H9 (cell line): Measurements from ENCODE around the gene SYK. TPM values are rescaled to one million over a fixed set of nuclear protein-coding genes. Genes with fewer than 3 reads are reported as not detected.

ENCODE experiments used
- DNase-seq: peaks from one replicate; pipeline ENCODE4 v3.0.0-alpha.2; 2017
- H2AFZ ChIP-seq: one replicate; pipeline ENCODE4 v1.6.1; 2013; ENCODE audit warnings: mild to moderate bottlenecking, low read length, control low read depth, moderate library complexity
- H2AK5ac ChIP-seq: 2 replicates; pipeline ENCODE4 v1.6.1; 2013; ENCODE audit warnings: low read length, control low read depth, mixed read lengths; ENCODE audit not compliant: insufficient read length
- H2BK120ac ChIP-seq: one replicate; pipeline ENCODE4 v1.6.1; 2013; ENCODE audit warnings: low read depth, mild to moderate bottlenecking, low read length, control low read depth, inconsistent platforms; ENCODE audit not compliant: poor library complexity, severe bottlenecking
- H2BK12ac ChIP-seq: 2 replicates; pipeline ENCODE4 v1.6.1; 2013; ENCODE audit warnings: low read length, control low read depth, mixed read lengths, low read depth; ENCODE audit not compliant: insufficient read length
- H2BK15ac ChIP-seq: 2 replicates; pipeline ENCODE4 v1.6.1; 2013; ENCODE audit warnings: low read depth, low read length, control low read depth
- H2BK20ac ChIP-seq: one replicate; pipeline ENCODE4 v1.6.1; 2013; ENCODE audit warnings: low read depth, mild to moderate bottlenecking, low read length, control low read depth, inconsistent platforms; ENCODE audit not compliant: poor library complexity, severe bottlenecking
- H2BK5ac ChIP-seq: 2 replicates; pipeline ENCODE4 v1.6.1; 2013; ENCODE audit warnings: low read length, control low read depth, mixed read lengths; ENCODE audit not compliant: insufficient read length
- H3K14ac ChIP-seq: 2 replicates; pipeline ENCODE4 v1.6.1; 2013; ENCODE audit warnings: low read length, control low read depth; ENCODE audit not compliant: insufficient read depth
- H3K18ac ChIP-seq: 2 replicates; pipeline ENCODE4 v1.6.1; 2013; ENCODE audit warnings: low read depth, mild to moderate bottlenecking, mixed read lengths, low read length, control low read depth; ENCODE audit not compliant: insufficient read length
- H3K23ac ChIP-seq: 2 replicates; pipeline ENCODE4 v1.6.1; 2013; ENCODE audit warnings: low read length, control low read depth, mixed read lengths, low read depth; ENCODE audit not compliant: insufficient read length
- H3K23me2 ChIP-seq: 2 replicates; pipeline ENCODE4 v1.6.1; 2013; ENCODE audit warnings: low read depth, mild to moderate bottlenecking, mixed read lengths, low read length, control low read depth; ENCODE audit not compliant: insufficient read length, poor library complexity, severe bottlenecking
- H3K27ac ChIP-seq: 2 replicates; pipeline ENCODE4 v1.5.1; 2013; ENCODE audit warnings: low read length, control low read depth, mixed read lengths, low read depth; ENCODE audit not compliant: insufficient read length
- H3K27me3 ChIP-seq: 2 replicates; pipeline ENCODE4 v1.6.1; 2013; ENCODE audit warnings: low read length, control low read depth, inconsistent platforms; ENCODE audit not compliant: insufficient read depth
- H3K4ac ChIP-seq: 2 replicates; pipeline ENCODE4 v1.6.1; 2013; ENCODE audit warnings: low read depth, mild to moderate bottlenecking, control low read depth, inconsistent platforms, low read length, moderate library complexity
- H3K4me1 ChIP-seq: 2 replicates; pipeline ENCODE4 v1.6.1; 2013; ENCODE audit warnings: low read length, control low read depth, inconsistent platforms; ENCODE audit not compliant: insufficient read depth
- H3K4me2 ChIP-seq: 2 replicates; pipeline ENCODE4 v1.6.1; 2013; ENCODE audit warnings: low read length, control low read depth, mixed read lengths; ENCODE audit not compliant: insufficient read length, insufficient read depth
- H3K56ac ChIP-seq: 2 replicates; pipeline ENCODE4 v1.6.1; 2013; ENCODE audit warnings: low read depth, mild to moderate bottlenecking, mixed read lengths, low read length, control low read depth; ENCODE audit not compliant: insufficient read length
- H3K79me1 ChIP-seq: 2 replicates; pipeline ENCODE4 v1.6.1; 2013; ENCODE audit warnings: low read depth, mild to moderate bottlenecking, moderate library complexity, low read length, control low read depth, inconsistent platforms; ENCODE audit not compliant: insufficient read depth, poor library complexity, severe bottlenecking
- H3K79me2 ChIP-seq: 2 replicates; pipeline ENCODE4 v1.6.1; 2013; ENCODE audit warnings: low read length, control low read depth, inconsistent platforms; ENCODE audit not compliant: insufficient read depth
- H3K9ac ChIP-seq: 2 replicates; pipeline ENCODE4 v1.6.1; 2013; ENCODE audit warnings: low read length, control low read depth, mixed read lengths; ENCODE audit not compliant: insufficient read length; ENCODE audit errors: extremely low read depth
- H3K9me3 ChIP-seq: one replicate; pipeline ENCODE4 v1.6.1; 2013; ENCODE audit warnings: low read depth, low read length, inconsistent platforms; ENCODE audit not compliant: control insufficient read depth
- H3T11ph ChIP-seq: one replicate; pipeline ENCODE4 v1.6.1; 2013; ENCODE audit warnings: mild to moderate bottlenecking, low read length, control low read depth, inconsistent platforms
- H4K20me1 ChIP-seq: one replicate; pipeline ENCODE4 v1.6.1; 2013; ENCODE audit not compliant: control insufficient read depth, insufficient read length, insufficient read depth
- H4K5ac ChIP-seq: 2 replicates; pipeline ENCODE4 v1.6.1; 2013; ENCODE audit warnings: low read depth, mild to moderate bottlenecking, mixed read lengths, low read length, control low read depth; ENCODE audit not compliant: insufficient read length
- H4K8ac ChIP-seq: replicated peaks from 2 replicates; pipeline ENCODE4 v1.6.1; 2013; ENCODE audit warnings: low read length, control low read depth, mixed read lengths, low read depth; ENCODE audit not compliant: insufficient read length
- H4K91ac ChIP-seq: 2 replicates; pipeline ENCODE4 v1.6.1; 2013; ENCODE audit warnings: low read depth, mild to moderate bottlenecking, moderate library complexity, mixed read lengths, low read length, control low read depth; ENCODE audit not compliant: insufficient read length
- H3K27ac Mint-ChIP-seq, 3 experiments: 2 replicates in 2 of 3; 3 replicates in 1 of 3; pipeline ENCODE4 v1.8.0; 2020 to 2021; ENCODE audit warnings: mixed read lengths in 3 of 3, mild to moderate bottlenecking in 1 of 3, moderate library complexity in 1 of 3
- H3K27me3 Mint-ChIP-seq: 2 replicates; pipeline ENCODE4 v1.8.0; 2021; ENCODE audit warnings: low read depth, mild to moderate bottlenecking, moderate library complexity, mixed read lengths
- H3K36me3 Mint-ChIP-seq, 3 experiments: 2 replicates in 2 of 3; 3 replicates in 1 of 3; pipeline ENCODE4 v1.8.0; 2020 to 2021; ENCODE audit warnings: low read depth in 3 of 3, mixed read lengths in 3 of 3; ENCODE audit not compliant: insufficient read depth in 1 of 3
- H3K4me1 Mint-ChIP-seq, 2 experiments: 2 replicates each; pipeline ENCODE4 v1.8.0; 2020; ENCODE audit warnings: mixed read lengths in 2 of 2
- H3K4me3 Mint-ChIP-seq, 2 experiments: 2 replicates in 1 of 2; 3 replicates in 1 of 2; pipeline ENCODE4 v1.8.0; 2020 to 2021; ENCODE audit warnings: mild to moderate bottlenecking in 2 of 2, mixed read lengths in 2 of 2, moderate library complexity in 1 of 2
- H3K9me3 Mint-ChIP-seq, 2 experiments: 2 replicates in 1 of 2; 3 replicates in 1 of 2; pipeline ENCODE4 v1.8.0; 2020; ENCODE audit warnings: mild to moderate bottlenecking in 2 of 2, mixed read lengths in 2 of 2, moderate library complexity in 1 of 2
- CTCF ChIP-seq: fragments of 200-600 bp; sonication (generic); conservative IDR thresholded peaks from 3 replicates; pipeline ENCODE4 v1.8.0; 2021; ENCODE audit warnings: antibody characterized with exemption, mild to moderate bottlenecking
- WGBS: extraction: QIAGEN DNeasy Blood & Tissue Kit; methylation state at CpG from one replicate; pipeline ENCODE4 v1.1.7; 2013; ENCODE audit warnings: missing lambda C conversion rate, low lambda C conversion rate, mixed read lengths; ENCODE audit not compliant: insufficient read length; ENCODE audit errors: extremely low coverage; 5-methylcytosine and 5-hydroxymethylcytosine counted together
- total RNA-seq: library from RNA; stranded (reverse); gene quantifications from 2 replicates; pipeline ENCODE4 v1.2.1, GENCODE V29; 2021

SYK gene
- total RNA-seq, 1 experiment from 2014 or later: 7.9 TPM

- H3K27ac ChIP-seq: no peak overlapping the region
- no peak for TF ChIP-seq CTCF
- no peak overlapping the region for H3K27ac Mint-ChIP-seq
- H3K9ac ChIP-seq: no peak overlapping the region
- H3K4me3 Mint-ChIP-seq: no peak overlapping the region
- H4K91ac ChIP-seq: no peak overlapping the region
- no peak overlapping the region for H3K14ac ChIP-seq
- no peaks in the 10 kb centered on the region for H3K23me2 ChIP-seq
- H4K20me1 ChIP-seq: no peaks in the 10 kb centered on the region
- no peak overlapping the region for H3K4me2 ChIP-seq
- no peak overlapping the region for H3K18ac ChIP-seq
- H2BK120ac ChIP-seq: no peak overlapping the region
- no peak overlapping the region for H3K56ac ChIP-seq
- H3T11ph ChIP-seq: no peak overlapping the region
- H3K23ac ChIP-seq: no peak overlapping the region
- no peak overlapping the region for H3K4ac ChIP-seq
- no peaks in the 10 kb centered on the region for H3K9me3 ChIP-seq
- no peak overlapping the region for H2BK5ac ChIP-seq
- no CpG with 5 or more reads among the region's 2 CpGs for WGBS
- no peaks in the 10 kb centered on the region for H3K27me3 ChIP-seq
- no peak overlapping the region for H2AFZ ChIP-seq
- peaks cover 0 to 7% (median 2%) of the 10 kb centered on the region in 3 experiments; a peak in 5 of 7 replicates for H3K36me3 Mint-ChIP-seq
- DNase-seq: no peak
- H3K27me3 Mint-ChIP-seq: peaks cover 5% of the 10 kb centered on the region; the same call in 1 of the 2 replicates
- H3K79me2 ChIP-seq: no peaks in the 10 kb centered on the region
- H2BK12ac ChIP-seq: no peak overlapping the region
- H2BK20ac ChIP-seq: no peak overlapping the region
- no peak overlapping the region for H2AK5ac ChIP-seq
- peaks cover 0 to 12% of the 10 kb centered on the region in 2 experiments; a peak in 4 of 5 replicates for H3K9me3 Mint-ChIP-seq
- no peak overlapping the region for H4K8ac ChIP-seq
- peaks cover 7 to 27% of the 10 kb centered on the region in 2 experiments; a peak in 3 of 4 replicates for H3K4me1 Mint-ChIP-seq
- H2BK15ac ChIP-seq: no peak overlapping the region
- H4K5ac ChIP-seq: no peak overlapping the region
- H3K79me1 ChIP-seq: no peaks in the 10 kb centered on the region
- no peaks in the 10 kb centered on the region for H3K4me1 ChIP-seq
These were observed 7.9 kb upstream of the SYK start for GRCh38 chr9:90793729-90794128.
